CD4-positive, alpha-beta T cell (primary cell): ENCODE results near the gene MYD88. TPM values are rescaled to one million over a fixed set of nuclear protein-coding genes. Genes with fewer than 3 reads are reported as not detected.

Experiments used
- ATAC-seq: fragments of 200-7000 bp; cut with Tn5 transposase; one replicate; pipeline ENCODE4 v1.10.0; 2022; ENCODE audit warnings: mild to moderate bottlenecking; ENCODE audit not compliant: poor library complexity
- CTCF ChIA-PET: fragments of 350-600 bp; sonication (Branson Sonifier 250); formaldehyde crosslinking; loops from one replicate; lab custom pipeline; 2021; ENCODE audit warnings: antibody characterized with exemption, inconsistent platforms; lab: Charles Lee
- POLR2A ChIA-PET: fragments of 350-600 bp; sonication (Branson Sonifier 250); formaldehyde crosslinking; loops from one replicate; lab custom pipeline; 2021; ENCODE audit warnings: antibody characterized with exemption, inconsistent platforms; lab: Charles Lee
- DNase-seq, 14 experiments: peaks; one replicate each; pipeline ENCODE4 v3.0.0-alpha.2; 2013 to 2020; ENCODE audit warnings: mixed read lengths in 2 of 14
- H3K27ac ChIP-seq, 2 donors: one replicate each; pipeline versions ENCODE4 v1.5.1 to v1.7.0; 2013; ENCODE audit warnings: low read length in 2 of 2, low read depth in 1 of 2, mild to moderate bottlenecking in 1 of 2
- H3K27me3 ChIP-seq, 2 experiments: 1 replicate in 1 of 2; 2 replicates in 1 of 2; pipeline versions ENCODE4 v1.6.1 to v1.7.0; 2013; ENCODE audit warnings: low read length in 2 of 2, control low read depth in 1 of 2, mild to moderate bottlenecking in 1 of 2, moderate library complexity in 1 of 2; ENCODE audit not compliant: insufficient read depth in 2 of 2, control insufficient read depth in 1 of 2
- H3K36me3 ChIP-seq: one replicate; pipeline ENCODE4 v1.6.1; 2013; ENCODE audit warnings: low read length, control low read depth; ENCODE audit not compliant: insufficient read depth
- H3K4me1 ChIP-seq: one replicate; pipeline ENCODE4 v1.6.1; 2013; ENCODE audit warnings: low read length, control low read depth; ENCODE audit not compliant: insufficient read depth
- H3K4me3 ChIP-seq: one replicate; pipeline ENCODE4 v1.5.1; 2013; ENCODE audit warnings: mild to moderate bottlenecking, low read length, moderate library complexity
- H3K9me3 ChIP-seq, 2 experiments: 1 replicate in 1 of 2; 2 replicates in 1 of 2; pipeline versions ENCODE4 v1.6.1 to v1.7.0; 2013; ENCODE audit warnings: low read length in 2 of 2, mild to moderate bottlenecking in 2 of 2, control low read depth in 1 of 2, moderate library complexity in 1 of 2; ENCODE audit not compliant: control insufficient read depth in 1 of 2, insufficient read depth in 1 of 2
- H3K27ac Mint-ChIP-seq: one replicate; pipeline ENCODE4 v1.8.0; 2020; ENCODE audit warnings: mixed read lengths
- H3K27me3 Mint-ChIP-seq: one replicate; pipeline ENCODE4 v1.8.0; 2021; ENCODE audit warnings: mixed read lengths
- H3K36me3 Mint-ChIP-seq: one replicate; pipeline ENCODE4 v1.8.0; 2021; ENCODE audit warnings: low read depth, mixed read lengths
- H3K4me1 Mint-ChIP-seq: one replicate; pipeline ENCODE4 v1.8.0; 2021; ENCODE audit warnings: low read depth, mixed read lengths
- H3K4me3 Mint-ChIP-seq: one replicate; pipeline ENCODE4 v1.8.0; 2020; ENCODE audit warnings: mild to moderate bottlenecking, mixed read lengths
- H3K9me3 Mint-ChIP-seq: one replicate; pipeline ENCODE4 v1.8.0; 2020; ENCODE audit warnings: mixed read lengths
- CTCF ChIP-seq: fragments of 200-600 bp; IDR thresholded peaks from one replicate; pipeline ENCODE4 v1.8.0; 2022; ENCODE audit warnings: antibody characterized with exemption, mild to moderate bottlenecking
- intact Hi-C, 2 experiments: fragments of 100-400 bp; cut with DNase I in 1 of 2; cut with micrococcal nuclease in 1 of 2; formaldehyde crosslinking; loops; one replicate each; pipeline versions ENCODE4 v1.15.1 to v1.9.0; 2023 to 2025; cut with DNase I, micrococcal nuclease
- total RNA-seq, 174 experiments: library from RNA in 2 of 174; stranded (reverse) in 2 of 174; gene quantifications; one replicate each; pipeline ENCODE4 v1.2.3 and lab custom pipeline; 2021 to 2026

MYD88 gene
- total RNA-seq, 2 experiments from 2014 or later, result 26.9 to 27.2 TPM

- H3K27ac ChIP-seq, result no peak overlapping the region
- intact Hi-C loops, result no loop called here
- no peaks in the 10 kb centered on the region for H3K36me3 ChIP-seq
- DNase-seq (no peak), ATAC-seq (no peak)
- peaks cover 17% of the 10 kb centered on the region for H3K4me1 ChIP-seq
- no peaks in the 10 kb centered on the region for H3K27me3 Mint-ChIP-seq
- H3K27ac Mint-ChIP-seq, result no peak overlapping the region
- ChIA-PET CTCF (interaction anchor here (1.0 to 2.1 kb wide), 2 partner anchors 10 to 19 kb away, joined by 4 to 7 read pairs; no protein-coding TSS in a partner anchor), POLR2A (interaction anchor here (2.2 kb wide), 1 partner anchor 12 kb away, joined by 17 read pairs; the partner anchor contains the start of gene OXSR1)
- H3K4me1 Mint-ChIP-seq, result peaks cover 24% of the 10 kb centered on the region
- H3K9me3 ChIP-seq, result no peaks in the 10 kb centered on the region
- H3K9me3 Mint-ChIP-seq, result no peaks in the 10 kb centered on the region
- no peaks in the 10 kb centered on the region for H3K27me3 ChIP-seq
- H3K4me3 ChIP-seq, result no peak overlapping the region
- H3K4me3 Mint-ChIP-seq, result no peak overlapping the region
- TF ChIP-seq CTCF, result no peak
- no peaks in the 10 kb centered on the region for H3K36me3 Mint-ChIP-seq
These were observed 14.8 kb downstream of the MYD88 start for GRCh38 chr3:38153221-38153620.

- no peak overlapping the region for H3K27ac ChIP-seq
- H3K27ac Mint-ChIP-seq, result no peak overlapping the region
- no peak for ATAC-seq
These were observed 15.6 kb downstream of the MYD88 start for GRCh38 chr3:38154033-38154494.

GRCh38 chr3:38154625-38155255 lies 16.3 kb downstream of the MYD88 start:
- peaks cover 18% of the 10 kb centered on the region for H3K4me1 Mint-ChIP-seq
- H3K9me3 Mint-ChIP-seq, result no peaks in the 10 kb centered on the region
- CTCF ChIA-PET, result interaction anchor here (2.1 kb wide), 1 partner anchor 9 kb away, joined by 7 read pairs; no protein-coding TSS in a partner anchor
- intact Hi-C loops, result no loop called here
- Histone ChIP-seq H3K27me3 (no peaks in the 10 kb centered on the region), H3K9me3 (no peaks in the 10 kb centered on the region), H3K36me3 (no peaks in the 10 kb centered on the region), H3K27ac (no peak overlapping the region), H3K4me3 (no peak overlapping the region), H3K4me1 (peaks cover 17% of the 10 kb centered on the region)
- no peak for TF ChIP-seq CTCF
- no peaks in the 10 kb centered on the region for H3K36me3 Mint-ChIP-seq
- no peaks in the 10 kb centered on the region for H3K27me3 Mint-ChIP-seq
- no peak for ATAC-seq
- H3K27ac Mint-ChIP-seq, result no peak overlapping the region
- POLR2A ChIA-PET, result interaction anchor here (2.2 kb wide), 1 partner anchor 10 kb away, joined by 17 read pairs; the partner anchor contains the start of gene OXSR1
- no peak overlapping the region for H3K4me3 Mint-ChIP-seq
- no peak for DNase-seq

More at GRCh38 chr3:38154033-38154494, 15.6 kb downstream of the MYD88 start:
- no peak for TF ChIP-seq CTCF
- no peaks in the 10 kb centered on the region for H3K27me3 Mint-ChIP-seq
- Histone ChIP-seq H3K27me3 (no peaks in the 10 kb centered on the region), H3K9me3 (no peaks in the 10 kb centered on the region), H3K4me1 (peaks cover 17% of the 10 kb centered on the region), H3K36me3 (no peaks in the 10 kb centered on the region), H3K4me3 (no peak overlapping the region)
- intact Hi-C loops, result no loop called here
- H3K4me3 Mint-ChIP-seq, result no peak overlapping the region
- DNase-seq, result peak in 2 of 14 experiments; percentile 51 to 64
- H3K4me1 Mint-ChIP-seq, result peaks cover 24% of the 10 kb centered on the region
- H3K9me3 Mint-ChIP-seq, result no peaks in the 10 kb centered on the region
- H3K36me3 Mint-ChIP-seq, result no peaks in the 10 kb centered on the region
- ChIA-PET POLR2A (interaction anchor here (2.2 kb wide), 1 partner anchor 11 kb away, joined by 17 read pairs; the partner anchor contains the start of gene OXSR1), CTCF (interaction anchor here (2.1 kb wide), 1 partner anchor 10 kb away, joined by 7 read pairs; no protein-coding TSS in a partner anchor)
